H1 (cell line): ENCODE results near the gene CPEB1. TPM values are rescaled to one million over a fixed set of nuclear protein-coding genes. Genes with fewer than 3 reads are reported as not detected.

Source experiments
- BCL11A ChIP-seq, 2 experiments: IDR thresholded peaks; one replicate each; pipeline ENCODE4 v1.6.1; 2011; ENCODE audit warnings: low read depth in 2 of 2, low read length in 2 of 2, mild to moderate bottlenecking in 2 of 2
- CTBP2 ChIP-seq: IDR thresholded peaks from 2 replicates; pipeline ENCODE4 v1.7.0; 2011; ENCODE audit warnings: borderline replicate concordance, mild to moderate bottlenecking, moderate library complexity, mixed read lengths, low read length; ENCODE audit not compliant: insufficient read depth, insufficient read length
- CTCF ChIP-seq, 3 experiments: IDR thresholded peaks; 1 replicate in 2 of 3; 2 replicates in 1 of 3; pipeline versions ENCODE4 v1.5.1 to v1.6.1; 2011; ENCODE audit warnings: low read length in 3 of 3, mild to moderate bottlenecking in 3 of 3, inconsistent platforms in 2 of 3, low read depth in 1 of 3, moderate library complexity in 1 of 3; ENCODE audit not compliant: insufficient read depth in 1 of 3; ENCODE audit errors: control extremely low read depth in 1 of 3
- HDAC6 ChIP-seq: IDR thresholded peaks from one replicate; pipeline ENCODE4 v1.7.1; 2012; ENCODE audit warnings: low read depth, mild to moderate bottlenecking, inconsistent platforms, low read length, moderate library complexity
- JUND ChIP-seq: IDR thresholded peaks from 2 replicates; pipeline ENCODE4 v1.6.1; 2011; ENCODE audit warnings: mild to moderate bottlenecking, improper control_type of control experiment, low read length
- MAX ChIP-seq: IDR thresholded peaks from 2 replicates; pipeline ENCODE4 v1.6.1; 2012; ENCODE audit warnings: inconsistent platforms
- RAD21 ChIP-seq, 2 experiments: IDR thresholded peaks in 1 of 2; conservative IDR thresholded peaks in 1 of 2; 2 replicates each; pipeline ENCODE4 v1.6.1; 2011; ENCODE audit warnings: low read depth in 2 of 2, low read length in 2 of 2, improper control_type of control experiment in 1 of 2, inconsistent platforms in 1 of 2, mild to moderate bottlenecking in 1 of 2, moderate library complexity in 1 of 2
- RFX5 ChIP-seq: IDR thresholded peaks from 2 replicates; pipeline ENCODE4 v1.6.1; 2011; ENCODE audit warnings: low read depth, low read length, improper control_type of control experiment, borderline replicate concordance
- SIN3A ChIP-seq, 2 experiments: IDR thresholded peaks in 1 of 2; conservative IDR thresholded peaks in 1 of 2; 2 replicates each; pipeline ENCODE4 v1.6.1; 2011 to 2012; ENCODE audit warnings: low read length in 2 of 2, improper control_type of control experiment in 1 of 2, low read depth in 1 of 2, mild to moderate bottlenecking in 1 of 2
- SUZ12 ChIP-seq: fragments of 200-600 bp; sonication (generic); IDR thresholded peaks from 2 replicates; pipeline ENCODE4 v1.6.1; 2012; ENCODE audit warnings: mild to moderate bottlenecking, inconsistent platforms, low read length, moderate library complexity, mixed read lengths
- TAF1 ChIP-seq: IDR thresholded peaks from 2 replicates; pipeline ENCODE4 v1.6.1; 2011; ENCODE audit warnings: mild to moderate bottlenecking, low read depth, low read length
- TBP ChIP-seq: IDR thresholded peaks from 2 replicates; pipeline ENCODE4 v1.6.1; 2011; ENCODE audit warnings: low read depth, low read length, improper control_type of control experiment
- TCF12 ChIP-seq: IDR thresholded peaks from 2 replicates; pipeline ENCODE4 v1.6.1; 2011; ENCODE audit warnings: low read depth, mild to moderate bottlenecking, low read length
- polyA plus RNA-seq, 7 experiments: library from polyadenylated mRNA; depleted of rRNA in 3 of 7; stranded (reverse) in 5 of 7; unstranded in 2 of 7; fragments of >200 nt in 5 of 7; fragments of 200-250 nt in 2 of 7; gene quantifications; 1 replicate in 5 of 7; 2 replicates in 1 of 7; 4 replicates in 1 of 7; pipeline versions ENCODE4 v1.2.1 to v1.2.3, GENCODE V29; 2011 to 2013; ENCODE audit warnings: missing spikeins in 2 of 7, mixed read lengths in 2 of 7
- total RNA-seq: library from RNA; stranded (reverse); fragmentation: NEBNext Ultra II Directional; extraction: Animal tissue kit (Norgen Biotek cat#: 25700); gene quantifications from 2 replicates; pipeline ENCODE4 v1.2.1, GENCODE V29; 2021

CPEB1 gene
- total and polyA plus RNA-seq, 2 of the 8 experiments (the other 6 are each of a cell fraction or from before 2014, with no cell fraction given): 4.4 to 4.5 TPM

- TF ChIP-seq CTCF (IDR thresholded peaks at IDR 0.05; ENCODE audit: control extremely low read depth in 1 of 3, insufficient read depth in 1 of 3, low read depth in 1 of 3, low read length in 3 of 3) (peak; percentile 25 to 46 (median 31); a peak in 2 of 4 replicates), BCL11A (IDR thresholded peaks at IDR 0.05; ENCODE audit: low read depth in 2 of 2, low read length in 2 of 2) (no peak), SUZ12 (no peak; the same call in 1 of the 2 replicates), JUND (no peak), HDAC6 (no peak), TCF12 (no peak), CTBP2 (peak; percentile 67), RFX5 (no peak), TBP (0 out of 2 replicates have a peak, but pooled peaks have one; percentile 5), RAD21 (IDR thresholded peaks at IDR 0.05 in 1 of 2, conservative IDR thresholded peaks at IDR 0.05 in 1 of 2; ENCODE audit: low read depth in 2 of 2, low read length in 2 of 2) (peak; percentile 4 to 26; a peak in 1 of 4 replicates), SIN3A (conservative IDR thresholded peaks at IDR 0.05 in 1 of 2, IDR thresholded peaks at IDR 0.05 in 1 of 2; ENCODE audit: low read depth in 1 of 2, low read length in 2 of 2) (no peak), TAF1 (no peak), MAX (peak; percentile 94)
- TF ChIP-seq, all 59 proteins: peak for 10
These were observed 1.3 kb upstream of the CPEB1 start (continued) for GRCh38 chr15:82648257-82649103.
